GM12864 (cell line): Measurements from ENCODE around the gene ITIH3.

Experiments
- DNase-seq: peaks from one replicate; pipeline ENCODE4 v3.0.0-alpha.2; 2011; ENCODE audit warnings: low read depth
- H3K4me3 ChIP-seq: 2 replicates; pipeline ENCODE4 v1.5.1; 2011; ENCODE audit warnings: mild to moderate bottlenecking, low read depth, low read length, control low read depth
- CTCF ChIP-seq: IDR thresholded peaks from 2 replicates; pipeline ENCODE4 v1.5.1; 2011; ENCODE audit warnings: low read depth, mild to moderate bottlenecking, moderate library complexity, low read length, control low read depth, inconsistent platforms; ENCODE audit errors: missing control alignments

The ITIH3 gene

GRCh38 chr3:52790741-52791140, 3.9 kb upstream of the ITIH3 start:
- TF ChIP-seq CTCF: no peak
- H3K4me3 ChIP-seq: no peak overlapping the region
- no peak for DNase-seq

- no peak for DNase-seq
- TF ChIP-seq CTCF: no peak
- no peak overlapping the region for H3K4me3 ChIP-seq
Measured at GRCh38 chr3:52791366-52791765, 3.2 kb upstream of the ITIH3 start.

GRCh38 chr3:52791928-52792327, 2.7 kb upstream of the ITIH3 start:
- no peak for DNase-seq
- TF ChIP-seq CTCF: no peak
- no peak overlapping the region for H3K4me3 ChIP-seq

GRCh38 chr3:52792413-52792812, 2.2 kb upstream of the ITIH3 start:
- TF ChIP-seq CTCF: peak; percentile 62
- no peak overlapping the region for H3K4me3 ChIP-seq
- DNase-seq: no peak

- DNase-seq: no peak
- TF ChIP-seq CTCF: no peak
- no peak overlapping the region for H3K4me3 ChIP-seq
Measured at GRCh38 chr3:52792961-52793695, 1.5 kb upstream of the ITIH3 start.

GRCh38 chr3:52793702-52794611, 639 bp upstream of the ITIH3 start:
- no peak overlapping the region for H3K4me3 ChIP-seq
- TF ChIP-seq CTCF: no peak
- no peak for DNase-seq
